Measurements from ENCODE around the gene CDKN2B. TPM values are rescaled to one million over a fixed set of nuclear protein-coding genes. Genes with fewer than 3 reads are reported as not detected.

CDKN2B gene
- total RNA-seq, 3 donors from 2014 or later = 7.3 to 70.1 (median 18.4) TPM

DNA sequence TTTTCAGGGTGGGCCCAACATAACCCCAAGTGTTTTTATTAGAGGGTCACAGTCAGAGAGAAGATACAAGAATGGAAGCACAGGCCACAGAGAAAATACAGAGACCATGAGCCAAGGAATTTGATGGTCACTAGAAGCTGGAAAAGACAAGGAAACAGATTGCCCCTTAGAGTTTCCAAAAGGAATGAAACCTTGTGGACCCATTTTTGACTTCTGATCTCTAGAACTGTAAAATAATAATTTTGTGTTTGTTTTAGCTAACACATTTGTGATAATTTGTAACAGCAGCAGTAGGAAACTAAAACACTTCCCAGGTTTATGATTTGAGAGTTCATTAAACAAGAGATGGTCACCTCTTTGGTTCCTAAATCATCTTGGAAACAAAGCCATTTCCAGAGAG is 36.7 kb downstream of the CDKN2B start:
- peaks cover 4 to 100% of the 10 kb centered on the region in 2 donors for H3K27me3 ChIP-seq
- no peaks in the 10 kb centered on the region for H3K36me3 ChIP-seq
- no peaks in the 10 kb centered on the region for H3K4me1 ChIP-seq
- no peak overlapping the region for H3K27ac ChIP-seq
- no peak overlapping the region for H3K4me3 ChIP-seq
- intact Hi-C loops (cut with DNase I; ENCODE audit: low total_unique reads) = no loop called here
- no peak for DNase-seq (ENCODE audit: low spot score in 2 of 2)
- TF ChIP-seq POLR2A (IDR thresholded peaks at IDR 0.05) (no peak), POLR2AphosphoS5 (IDR thresholded peaks at IDR 0.05) (no peak)
- TF ChIP-seq, protein P1, sequence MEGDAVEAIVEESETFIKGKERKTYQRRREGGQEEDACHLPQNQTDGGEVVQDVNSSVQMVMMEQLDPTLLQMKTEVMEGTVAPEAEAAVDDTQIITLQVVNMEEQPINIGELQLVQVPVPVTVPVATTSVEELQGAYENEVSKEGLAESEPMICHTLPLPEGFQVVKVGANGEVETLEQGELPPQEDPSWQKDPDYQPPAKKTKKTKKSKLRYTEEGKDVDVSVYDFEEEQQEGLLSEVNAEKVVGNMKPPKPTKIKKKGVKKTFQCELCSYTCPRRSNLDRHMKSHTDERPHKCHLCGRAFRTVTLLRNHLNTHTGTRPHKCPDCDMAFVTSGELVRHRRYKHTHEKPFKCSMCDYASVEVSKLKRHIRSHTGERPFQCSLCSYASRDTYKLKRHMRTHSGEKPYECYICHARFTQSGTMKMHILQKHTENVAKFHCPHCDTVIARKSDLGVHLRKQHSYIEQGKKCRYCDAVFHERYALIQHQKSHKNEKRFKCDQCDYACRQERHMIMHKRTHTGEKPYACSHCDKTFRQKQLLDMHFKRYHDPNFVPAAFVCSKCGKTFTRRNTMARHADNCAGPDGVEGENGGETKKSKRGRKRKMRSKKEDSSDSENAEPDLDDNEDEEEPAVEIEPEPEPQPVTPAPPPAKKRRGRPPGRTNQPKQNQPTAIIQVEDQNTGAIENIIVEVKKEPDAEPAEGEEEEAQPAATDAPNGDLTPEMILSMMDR (IDR thresholded peaks at IDR 0.05) = no peak
- H3K9me3 ChIP-seq = no peaks in the 10 kb centered on the region

- no peak for DNase-seq (ENCODE audit: low spot score in 2 of 2)
- intact Hi-C loops (cut with DNase I; ENCODE audit: low total_unique reads) = no loop called here
- Histone ChIP-seq H3K36me3 (no peaks in the 10 kb centered on the region), H3K27ac (no peak overlapping the region), H3K27me3 (peaks cover 4 to 100% of the 10 kb centered on the region in 2 donors), H3K4me3 (no peak overlapping the region), H3K4me1 (no peaks in the 10 kb centered on the region), H3K9me3 (no peaks in the 10 kb centered on the region)
- TF ChIP-seq POLR2AphosphoS5 (IDR thresholded peaks at IDR 0.05) = no peak
- TF ChIP-seq, protein P1 (IDR thresholded peaks at IDR 0.05) = no peak
- TF ChIP-seq POLR2A (IDR thresholded peaks at IDR 0.05) = no peak
These were observed 38.1 kb downstream of the CDKN2B start for GRCh38 chr9:21970800-21971640.

GRCh38 chr9:21969951-21970799 is 38.9 kb downstream of the CDKN2B start:
- intact Hi-C loops (cut with DNase I; ENCODE audit: low total_unique reads) = no loop called here
- H3K36me3 ChIP-seq = no peaks in the 10 kb centered on the region
- no peak for DNase-seq (ENCODE audit: low spot score in 2 of 2)
- H3K9me3 ChIP-seq = no peaks in the 10 kb centered on the region
- H3K4me1 ChIP-seq = no peaks in the 10 kb centered on the region
- peaks cover 4 to 100% of the 10 kb centered on the region in 2 donors for H3K27me3 ChIP-seq
- no peak overlapping the region for H3K27ac ChIP-seq
- H3K4me3 ChIP-seq = no peak overlapping the region
- TF ChIP-seq POLR2A (IDR thresholded peaks at IDR 0.05) (no peak), POLR2AphosphoS5 (IDR thresholded peaks at IDR 0.05) (no peak)
- TF ChIP-seq, protein P1 (IDR thresholded peaks at IDR 0.05) = no peak

GRCh38 chr9:21969011-21969940 is 39.8 kb downstream of the CDKN2B start:
- DNase-seq (ENCODE audit: low spot score in 2 of 2) = no peak
- no peak overlapping the region for H3K27ac ChIP-seq
- no peaks in the 10 kb centered on the region for H3K36me3 ChIP-seq
- H3K27me3 ChIP-seq = peaks cover 4 to 95% of the 10 kb centered on the region in 2 donors
- no peak overlapping the region for H3K4me3 ChIP-seq
- intact Hi-C loops (cut with DNase I; ENCODE audit: low total_unique reads) = no loop called here
- no peaks in the 10 kb centered on the region for H3K9me3 ChIP-seq
- no peaks in the 10 kb centered on the region for H3K4me1 ChIP-seq
- TF ChIP-seq, protein P1 (IDR thresholded peaks at IDR 0.05) = no peak
- TF ChIP-seq POLR2AphosphoS5 (IDR thresholded peaks at IDR 0.05) = no peak
- TF ChIP-seq POLR2A (IDR thresholded peaks at IDR 0.05) = no peak

All from breast epithelium (tissue), 4 donors.